Immature natural killer cell (primary cell): ENCODE measurements around the gene KCTD12. TPM values are rescaled to one million over a fixed set of nuclear protein-coding genes. Genes with fewer than 3 reads are reported as not detected.
"Not testable (repeated sequence)": the region's sequence is repeated elsewhere in the genome, so short reads cannot be mapped to it uniquely, and the experiment has no call there.

Experiments
- DNase-seq, 3 donors: peaks; one replicate each; pipeline ENCODE4 v3.0.0; 2022; ENCODE audit warnings: mixed read lengths in 1 of 3
- H3K27ac Mint-ChIP-seq, 6 donors: one replicate each; pipeline ENCODE4 v1.8.0; 2020; ENCODE audit warnings: mixed read lengths in 6 of 6, mild to moderate bottlenecking in 5 of 6, inconsistent platforms in 4 of 6, moderate library complexity in 3 of 6
- H3K27me3 Mint-ChIP-seq, 3 donors: one replicate each; pipeline ENCODE4 v1.8.0; 2020 to 2021; ENCODE audit warnings: low read depth in 3 of 3, mild to moderate bottlenecking in 3 of 3, mixed read lengths in 3 of 3, moderate library complexity in 3 of 3, inconsistent platforms in 1 of 3
- H3K36me3 Mint-ChIP-seq, 3 donors: one replicate each; pipeline ENCODE4 v1.8.0; 2020; ENCODE audit warnings: mixed read lengths in 3 of 3, inconsistent platforms in 2 of 3, mild to moderate bottlenecking in 2 of 3
- H3K4me1 Mint-ChIP-seq, 2 donors: one replicate each; pipeline ENCODE4 v1.8.0; 2020; ENCODE audit warnings: inconsistent platforms in 2 of 2, mild to moderate bottlenecking in 2 of 2, mixed read lengths in 2 of 2, moderate library complexity in 1 of 2
- H3K4me3 Mint-ChIP-seq, 5 donors: one replicate each; pipeline ENCODE4 v1.8.0; 2020; ENCODE audit warnings: mild to moderate bottlenecking in 5 of 5, mixed read lengths in 5 of 5, inconsistent platforms in 3 of 5, moderate library complexity in 3 of 5
- H3K9me3 Mint-ChIP-seq, 6 donors: one replicate each; pipeline ENCODE4 v1.8.0; 2020; ENCODE audit warnings: mild to moderate bottlenecking in 6 of 6, mixed read lengths in 6 of 6, inconsistent platforms in 4 of 6, moderate library complexity in 3 of 6
- polyA plus RNA-seq, 3 donors: library from polyadenylated mRNA; unstranded; fragments of 300-500 nt; fragmentation: Illumina TruSeq; gene quantifications; one replicate each; pipeline ENCODE4 v1.2.3, GENCODE V29; 2021

The KCTD12 gene
- polyA plus RNA-seq, 3 donors from 2014 or later: 0.31 to 1.1 (median 0.47) TPM

GRCh38 chr13:76904507-76904906, 18.3 kb upstream of the KCTD12 start:
- no peak overlapping the region for H3K27ac Mint-ChIP-seq
- H3K4me3 Mint-ChIP-seq: no peak overlapping the region
- no peaks in the 10 kb centered on the region for H3K36me3 Mint-ChIP-seq
- H3K27me3 Mint-ChIP-seq: peaks cover 5 to 19% (median 9%) of the 10 kb centered on the region in 3 donors
- H3K9me3 Mint-ChIP-seq: no peaks in the 10 kb centered on the region
- H3K4me1 Mint-ChIP-seq: no peaks in the 10 kb centered on the region
- no peak for DNase-seq

DNA sequence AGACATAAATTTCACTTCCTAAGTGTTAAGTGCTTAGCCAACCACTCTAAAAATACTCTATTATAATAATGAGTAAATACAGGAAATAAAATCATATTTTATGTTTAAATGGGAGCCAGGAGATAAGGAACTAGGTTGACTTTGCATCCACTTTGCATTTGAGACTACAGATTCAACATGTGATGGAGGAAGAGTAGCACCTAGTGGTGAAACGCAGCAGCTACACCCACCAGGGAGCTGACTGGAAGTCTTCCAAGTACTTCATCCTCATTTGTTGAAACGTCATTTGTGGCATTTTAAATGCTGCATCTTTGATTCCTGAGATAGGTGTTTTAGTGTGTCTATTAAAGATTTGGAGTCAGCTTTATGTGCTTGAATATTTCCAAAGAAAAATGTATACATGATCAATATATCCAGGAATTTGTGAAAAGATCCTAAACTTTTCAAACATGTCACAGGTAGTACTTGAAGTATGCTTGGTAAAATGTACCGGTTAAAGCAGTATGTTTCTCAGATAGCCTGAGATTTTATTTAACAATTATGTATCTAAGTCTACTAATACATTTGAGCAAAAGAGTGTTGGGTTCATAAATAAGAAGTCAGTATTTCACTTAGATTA, 17.4 kb upstream of the KCTD12 start:
- H3K4me3 Mint-ChIP-seq: no peak overlapping the region
- H3K27ac Mint-ChIP-seq: no peak overlapping the region
- H3K4me1 Mint-ChIP-seq: no peaks in the 10 kb centered on the region
- H3K9me3 Mint-ChIP-seq: peaks cover 0 to 7% (median 5%) of the 10 kb centered on the region in 6 donors
- H3K36me3 Mint-ChIP-seq: peaks cover 0 to 4% (median 0%) of the 10 kb centered on the region in 3 donors
- DNase-seq: peak; percentile 53 to 63 (median 57)
- peaks cover 5 to 15% (median 12%) of the 10 kb centered on the region in 3 donors for H3K27me3 Mint-ChIP-seq

GRCh38 chr13:76899066-76899465, 12.9 kb upstream of the KCTD12 start:
- H3K27ac Mint-ChIP-seq, H3K4me1 Mint-ChIP-seq, H3K9me3 Mint-ChIP-seq, H3K4me3 Mint-ChIP-seq, H3K36me3 Mint-ChIP-seq, DNase-seq: not testable (repeated sequence)
- peaks cover 2 to 21% (median 9%) of the 10 kb centered on the region in 3 donors for H3K27me3 Mint-ChIP-seq

GRCh38 chr13:76897171-76897570, 11.0 kb upstream of the KCTD12 start:
- peaks cover 0 to 25% (median 10%) of the 10 kb centered on the region in 3 donors for H3K27me3 Mint-ChIP-seq
- not testable (repeated sequence) for H3K4me1 Mint-ChIP-seq, H3K27ac Mint-ChIP-seq, H3K36me3 Mint-ChIP-seq, DNase-seq, H3K9me3 Mint-ChIP-seq, H3K4me3 Mint-ChIP-seq

- H3K27me3 Mint-ChIP-seq: peaks cover 0 to 24% (median 5%) of the 10 kb centered on the region in 3 donors
- H3K4me1 Mint-ChIP-seq: no peaks in the 10 kb centered on the region
- H3K27ac Mint-ChIP-seq: no peak overlapping the region
- no peak overlapping the region for H3K4me3 Mint-ChIP-seq
- peaks cover 0 to 8% (median 5%) of the 10 kb centered on the region in 6 donors for H3K9me3 Mint-ChIP-seq
- peaks cover 0 to 4% (median 0%) of the 10 kb centered on the region in 3 donors for H3K36me3 Mint-ChIP-seq
- DNase-seq: no peak
These were observed 8.4 kb upstream of the KCTD12 start for GRCh38 chr13:76894401-76895110.

DNA sequence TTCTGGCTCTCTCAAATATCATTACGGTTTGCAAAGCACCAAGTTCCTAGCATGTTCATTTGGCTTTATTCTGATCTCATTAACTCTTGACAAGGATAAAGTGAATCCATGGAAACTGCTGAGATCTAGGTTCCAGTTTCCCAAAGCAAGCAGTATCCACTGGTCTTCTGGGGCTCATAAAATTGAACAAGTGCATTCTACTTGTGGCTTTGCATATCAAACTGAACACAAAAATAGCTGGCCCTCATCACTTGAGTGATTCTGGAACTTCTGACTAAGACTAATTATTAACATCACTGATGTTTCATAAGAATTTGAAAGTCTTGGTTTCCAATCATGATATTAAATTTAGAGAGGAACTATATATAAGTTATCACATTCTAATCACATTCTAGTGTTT, 6.3 kb upstream of the KCTD12 start:
- Mint-ChIP-seq H3K27ac (no peak overlapping the region), H3K36me3 (no peaks in the 10 kb centered on the region), H3K4me1 (peaks cover 0 to under 1% of the 10 kb centered on the region in 2 donors), H3K4me3 (no peak overlapping the region), H3K9me3 (no peaks in the 10 kb centered on the region), H3K27me3 (peaks cover 0 to 31% (median 14%) of the 10 kb centered on the region in 3 donors)
- no peak for DNase-seq

DNA sequence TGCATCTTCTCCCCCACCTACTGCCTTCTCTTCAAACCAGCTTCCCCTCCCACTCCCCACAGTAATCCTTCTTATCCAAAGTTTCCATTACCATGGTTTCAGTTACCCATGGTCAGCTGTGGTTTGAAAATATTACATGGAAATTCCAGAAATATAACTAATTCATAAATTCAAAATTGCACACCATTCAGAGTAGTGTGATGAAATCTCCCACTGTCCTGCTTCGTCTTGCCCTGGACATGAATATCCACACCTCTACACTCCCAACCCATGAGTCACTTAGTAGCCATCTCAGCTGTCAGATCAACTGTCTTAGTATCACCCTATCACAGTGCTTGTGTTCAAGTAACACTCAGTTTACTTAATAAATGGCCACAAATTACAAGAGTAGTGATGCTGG, 3.8 kb upstream of the KCTD12 start:
- no peak overlapping the region for H3K27ac Mint-ChIP-seq
- H3K36me3 Mint-ChIP-seq: no peaks in the 10 kb centered on the region
- H3K9me3 Mint-ChIP-seq: no peaks in the 10 kb centered on the region
- DNase-seq: no peak
- H3K27me3 Mint-ChIP-seq: peaks cover 4 to 29% (median 24%) of the 10 kb centered on the region in 3 donors
- no peak overlapping the region for H3K4me3 Mint-ChIP-seq
- H3K4me1 Mint-ChIP-seq: peaks cover 10 to 13% of the 10 kb centered on the region in 2 donors

- Mint-ChIP-seq H3K4me3 (no peak overlapping the region), H3K9me3 (no peaks in the 10 kb centered on the region), H3K4me1 (peaks cover 13 to 20% of the 10 kb centered on the region in 2 donors), H3K27ac (no peak overlapping the region), H3K36me3 (no peaks in the 10 kb centered on the region), H3K27me3 (peaks cover 5 to 32% (median 26%) of the 10 kb centered on the region in 3 donors)
- DNase-seq: no peak
These were observed 3.0 kb upstream of the KCTD12 start for GRCh38 chr13:76889254-76889653.

GRCh38 chr13:76888421-76888820, 2.2 kb upstream of the KCTD12 start:
- no peak for DNase-seq
- Mint-ChIP-seq H3K27me3 (peaks cover 6 to 32% (median 24%) of the 10 kb centered on the region in 3 donors), H3K9me3 (no peaks in the 10 kb centered on the region), H3K27ac (no peak overlapping the region), H3K36me3 (no peaks in the 10 kb centered on the region), H3K4me3 (peak overlapping the region in 1 of 5 donors; percentile 77), H3K4me1 (peaks cover 13 to 21% of the 10 kb centered on the region in 2 donors)

GRCh38 chr13:76887076-76887563, 915 bp upstream of the KCTD12 start:
- Mint-ChIP-seq H3K9me3 (no peaks in the 10 kb centered on the region), H3K27me3 (peaks cover 7 to 30% (median 25%) of the 10 kb centered on the region in 3 donors), H3K36me3 (no peaks in the 10 kb centered on the region), H3K4me3 (peak overlapping the region; percentile 72 to 79 (median 77)), H3K4me1 (peaks cover 13 to 21% of the 10 kb centered on the region in 2 donors), H3K27ac (no peak overlapping the region)
- DNase-seq: no peak

DNA sequence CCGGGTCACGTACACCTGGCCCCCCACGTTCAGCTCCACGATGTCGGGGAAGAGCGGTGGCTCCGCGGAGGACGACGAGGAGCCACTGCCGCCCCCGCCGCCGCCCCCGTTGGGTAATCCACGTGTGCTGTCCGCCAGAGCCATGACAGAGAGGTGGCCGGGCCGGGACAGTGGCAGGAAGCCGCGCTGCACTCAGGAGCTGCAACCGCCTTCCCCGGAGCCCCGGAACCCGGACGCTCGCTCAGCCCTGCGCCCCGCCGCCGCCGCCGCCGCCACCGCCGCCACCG, 257 bp downstream of the KCTD12 start:
- no peak overlapping the region for H3K27ac Mint-ChIP-seq
- DNase-seq: no peak
- H3K27me3 Mint-ChIP-seq: peaks cover 7 to 30% (median 28%) of the 10 kb centered on the region in 3 donors
- H3K9me3 Mint-ChIP-seq: no peaks in the 10 kb centered on the region
- no peaks in the 10 kb centered on the region for H3K36me3 Mint-ChIP-seq
- H3K4me3 Mint-ChIP-seq: peak overlapping the region; percentile 51 to 66 (median 54)
- H3K4me1 Mint-ChIP-seq: peaks cover 13 to 21% of the 10 kb centered on the region in 2 donors

- Mint-ChIP-seq H3K36me3 (no peaks in the 10 kb centered on the region), H3K4me3 (peak overlapping the region; percentile 74 to 82 (median 79)), H3K9me3 (no peaks in the 10 kb centered on the region), H3K27me3 (peaks cover 7 to 30% (median 28%) of the 10 kb centered on the region in 3 donors), H3K4me1 (peaks cover 13 to 25% of the 10 kb centered on the region in 2 donors), H3K27ac (peak overlapping the region in 1 of 6 donors; percentile 0)
- peak; percentile 31 to 43 (median 39) for DNase-seq
These were observed 801 bp downstream of the KCTD12 start for GRCh38 chr13:76885203-76886004.

- Mint-ChIP-seq H3K36me3 (no peaks in the 10 kb centered on the region), H3K4me1 (peaks cover 18 to 31% of the 10 kb centered on the region in 2 donors), H3K9me3 (no peaks in the 10 kb centered on the region), H3K27me3 (peaks cover 7 to 33% (median 28%) of the 10 kb centered on the region in 3 donors), H3K27ac (peak overlapping the region in 1 of 6 donors; percentile 0), H3K4me3 (peak overlapping the region; percentile 74 to 82 (median 79))
- no peak for DNase-seq
These were observed 1.4 kb downstream of the KCTD12 start for GRCh38 chr13:76884907-76885202.
